Endothelial cell of umbilical vein (primary cell): ENCODE measurements around the gene C16orf78. TPM values are rescaled to one million over a fixed set of nuclear protein-coding genes. Genes with fewer than 3 reads are reported as not detected.

ENCODE experiments used
- BruUV-seq: library from RNA; stranded (reverse); fragments of 400-500 nt; replicated peaks from 2 replicates; lab custom pipeline; 2021; lab: Mats Ljungman, UMichigan
- CTCF ChIA-PET: fragments of 300-600, 350-600 bp; sonication (Branson Sonifier 250); formaldehyde crosslinking; loops from one replicate; lab custom pipeline; 2021; ENCODE audit warnings: antibody characterized with exemption, inconsistent platforms; lab: Charles Lee
- POLR2A ChIA-PET: fragments of 300-600, 350-600 bp; sonication (Branson Sonifier 250); formaldehyde crosslinking; loops from one replicate; lab custom pipeline; 2021; ENCODE audit warnings: antibody characterized with exemption, inconsistent platforms; lab: Charles Lee
- DNase-seq: peaks from one replicate; pipeline ENCODE4 v3.0.0-alpha.2; 2011; ENCODE audit warnings: low read depth, low spot score
- FAIRE-seq: peaks from 2 replicates; lab custom pipeline; 2011; peaks lifted over from hg19 to GRCh38; lab: Jason Lieb, UNC
- H2AFZ ChIP-seq: 2 replicates; pipeline ENCODE4 v1.6.0; 2012; ENCODE audit warnings: low read depth, low read length, control low read depth, inconsistent platforms
- H3K27ac ChIP-seq: 2 replicates; pipeline ENCODE4 v1.5.1; 2011; ENCODE audit warnings: low read depth, mild to moderate bottlenecking, control low read depth, low read length, moderate library complexity; ENCODE audit not compliant: insufficient read depth
- H3K27me3 ChIP-seq, 2 experiments: 2 replicates each; pipeline versions ENCODE4 v1.6.0 to v1.6.1; 2011; ENCODE audit warnings: low read length in 2 of 2, mixed read lengths in 1 of 2; ENCODE audit not compliant: control insufficient read depth in 2 of 2, insufficient read depth in 2 of 2
- H3K36me3 ChIP-seq, 2 experiments: 2 replicates in 1 of 2; 3 replicates in 1 of 2; pipeline ENCODE4 v1.5.1; 2011; ENCODE audit warnings: low read length in 2 of 2, mild to moderate bottlenecking in 1 of 2, moderate library complexity in 1 of 2; ENCODE audit not compliant: control insufficient read depth in 2 of 2, insufficient read depth in 2 of 2; ENCODE audit errors: extremely low read depth in 1 of 2
- H3K4me1 ChIP-seq: 3 replicates; pipeline ENCODE4 v1.5.1; 2011; ENCODE audit warnings: mild to moderate bottlenecking, low read length; ENCODE audit not compliant: control insufficient read depth, insufficient read depth; ENCODE audit errors: extremely low read depth
- H3K4me2 ChIP-seq: 2 replicates; pipeline ENCODE4 v1.6.1; 2011; ENCODE audit warnings: low read length, control low read depth, mixed read lengths; ENCODE audit not compliant: insufficient read depth
- H3K4me3 ChIP-seq, 3 experiments: fragments of 200-600 bp in 1 of 3; sonication (generic), shearing (Covaris generic) in 1 of 3; replicated peaks in 1 of 3; 2 replicates each; pipeline ENCODE4 v1.5.1; 2011 to 2016; ENCODE audit warnings: control low read depth in 3 of 3, low read length in 3 of 3, mild to moderate bottlenecking in 2 of 3, inconsistent platforms in 1 of 3, low read depth in 1 of 3, moderate library complexity in 1 of 3; ENCODE audit not compliant: insufficient read depth in 1 of 3
- H3K79me2 ChIP-seq: 2 replicates; pipeline ENCODE4 v1.6.0; 2012; ENCODE audit warnings: low read length, inconsistent platforms; ENCODE audit not compliant: control insufficient read depth, insufficient read depth
- H3K9ac ChIP-seq: replicated peaks from 2 replicates; pipeline ENCODE3; 2011; ENCODE audit warnings: low read length, control low read depth; ENCODE audit not compliant: insufficient read depth; ENCODE audit errors: extremely low read depth
- H3K9me1 ChIP-seq: replicated peaks from 3 replicates; pipeline ENCODE4 v1.6.0; 2011; ENCODE audit warnings: mild to moderate bottlenecking, low read length; ENCODE audit not compliant: control insufficient read depth, insufficient read depth; ENCODE audit errors: extremely low read depth
- H3K9me3 ChIP-seq: replicated peaks from 2 replicates; pipeline ENCODE4 v1.5.1; 2012; ENCODE audit warnings: low read length, inconsistent platforms; ENCODE audit not compliant: control insufficient read depth, insufficient read depth
- H4K20me1 ChIP-seq: replicated peaks from 2 replicates; pipeline ENCODE3; 2011; ENCODE audit warnings: mild to moderate bottlenecking, low read length; ENCODE audit not compliant: control insufficient read depth, insufficient read depth; ENCODE audit errors: extremely low read depth
- CTCF ChIP-seq, 2 donors: IDR thresholded peaks; 1 replicate in 1 of 2; 2 replicates in 1 of 2; pipeline ENCODE4 v1.5.1; 2011; ENCODE audit warnings: low read length in 2 of 2, mild to moderate bottlenecking in 2 of 2, moderate library complexity in 2 of 2, control low read depth in 1 of 2, inconsistent platforms in 1 of 2, low read depth in 1 of 2; ENCODE audit not compliant: insufficient read depth in 1 of 2; ENCODE audit errors: extremely low read depth in 1 of 2
- EZH2 ChIP-seq: IDR thresholded peaks from 2 replicates; pipeline ENCODE4 v1.6.1; 2012; ENCODE audit warnings: borderline replicate concordance, low read depth, mild to moderate bottlenecking, moderate library complexity, low read length, inconsistent platforms; ENCODE audit not compliant: severe bottlenecking
- FOS ChIP-seq: IDR thresholded peaks from 2 replicates; pipeline ENCODE4 v1.6.1; 2011; ENCODE audit warnings: mild to moderate bottlenecking, low read length, moderate library complexity, borderline replicate concordance; ENCODE audit not compliant: insufficient read depth
- GATA2 ChIP-seq: IDR thresholded peaks from 2 replicates; pipeline ENCODE4 v1.7.0; 2011; ENCODE audit warnings: low read depth, mild to moderate bottlenecking, moderate library complexity, mixed read lengths, low read length; ENCODE audit not compliant: insufficient read length, insufficient read depth
- JUN ChIP-seq: IDR thresholded peaks from 2 replicates; pipeline ENCODE4 v1.6.1; 2011; ENCODE audit warnings: borderline replicate concordance, low read depth; ENCODE audit not compliant: insufficient read length, insufficient read depth
- MAX ChIP-seq: IDR thresholded peaks from 2 replicates; pipeline ENCODE4 v1.6.1; 2011; ENCODE audit not compliant: insufficient read depth, insufficient read length
- MYC ChIP-seq: IDR thresholded peaks from one replicate; pipeline ENCODE4 v1.6.1; 2011; ENCODE audit warnings: mild to moderate bottlenecking, low read depth, low read length
- POLR2A ChIP-seq: IDR thresholded peaks from 2 replicates; pipeline ENCODE4 v1.6.1; 2012; ENCODE audit warnings: low read depth, mild to moderate bottlenecking, control low read depth, low read length
- POLR2AphosphoS5 ChIP-seq: IDR thresholded peaks from 2 replicates; pipeline ENCODE4 v1.6.1; 2012; ENCODE audit warnings: low read depth, mild to moderate bottlenecking, control low read depth, low read length, moderate library complexity; ENCODE audit not compliant: insufficient read depth
- dilution Hi-C: fragments of 300-500 bp; cut with MboI; formaldehyde crosslinking; loops from one replicate; pipeline ENCODE4 v1.15.0; 2019; ENCODE audit warnings: low sequenced_read_pairs; ENCODE audit not compliant: extremely low pct_ligation_motif_present
- intact Hi-C: fragments of 100-400 bp; cut with micrococcal nuclease; formaldehyde crosslinking; loops from one replicate; pipeline ENCODE4 v1.10.0; 2022
- polyA plus RNA-seq, 4 experiments: library from polyadenylated mRNA; depleted of rRNA in 3 of 4; stranded (reverse) in 3 of 4; unstranded in 1 of 4; fragments of >200 nt; gene quantifications; 2 replicates each; pipeline versions ENCODE4 v1.2.1 to v1.2.3, GENCODE V29; 2011 to 2012; ENCODE audit warnings: missing spikeins in 1 of 4
- total RNA-seq: library from RNA; stranded (reverse); gene quantifications from 2 replicates; pipeline ENCODE4 v1.2.3, GENCODE V29; 2021

Gene C16orf78
- total and polyA plus RNA-seq, 2 donors (not counting 3 experiments of a cell fraction or from before 2014, with no cell fraction given), result not detected

GRCh38 chr16:49338611-49339265 lies 34.9 kb upstream of the C16orf78 start:
- no peak overlapping the region for H3K4me2 ChIP-seq
- H3K9me3 ChIP-seq, result no peaks in the 10 kb centered on the region
- H2AFZ ChIP-seq, result no peak overlapping the region
- dilution Hi-C loops (no loop called here), intact Hi-C loops (no loop called here)
- TF ChIP-seq CTCF (IDR thresholded peaks at IDR 0.05; ENCODE audit: extremely low read depth in 1 of 2, insufficient read depth in 1 of 2, low read depth in 1 of 2, low read length in 2 of 2), result no peak
- TF ChIP-seq POLR2AphosphoS5, result no peak
- no peak for TF ChIP-seq POLR2A
- no peak for TF ChIP-seq FOS
- TF ChIP-seq MAX, result no peak
- TF ChIP-seq GATA2, result no peak
- no peak for TF ChIP-seq MYC
- TF ChIP-seq EZH2, result no peak
- no peak for TF ChIP-seq JUN
- no peak for DNase-seq
- no peaks in the 10 kb centered on the region for H3K4me1 ChIP-seq
- H3K79me2 ChIP-seq, result no peaks in the 10 kb centered on the region
- FAIRE-seq, result no peak
- H3K36me3 ChIP-seq, result no peaks in the 10 kb centered on the region
- no peak overlapping the region for H3K4me3 ChIP-seq
- H3K27me3 ChIP-seq, result no peaks in the 10 kb centered on the region
- no peak overlapping the region for H3K27ac ChIP-seq
- ChIA-PET POLR2A (no interaction called here), CTCF (no interaction called here)
- H3K9me1 ChIP-seq, result no peaks in the 10 kb centered on the region
- H4K20me1 ChIP-seq, result no peaks in the 10 kb centered on the region
- no TSS peak for BruUV-seq
- H3K9ac ChIP-seq, result no peak overlapping the region
